Activated CD8-positive, alpha-beta memory T cell treated with anti-CD3 and anti-CD28 coated beads, Interleukin-2, amount 50 U/mL, for 1 hour (primary cell): ENCODE data around the gene UMODL1.

Experiments used
- DNase-seq: peaks from one replicate; pipeline ENCODE4 v3.0.0-alpha.2; 2020; ENCODE audit errors: extremely low read depth

The UMODL1 gene

GRCh38 chr21:42191064-42191463 is 119.9 kb downstream of the UMODL1 start:
- DNase-seq: no peak

DNA sequence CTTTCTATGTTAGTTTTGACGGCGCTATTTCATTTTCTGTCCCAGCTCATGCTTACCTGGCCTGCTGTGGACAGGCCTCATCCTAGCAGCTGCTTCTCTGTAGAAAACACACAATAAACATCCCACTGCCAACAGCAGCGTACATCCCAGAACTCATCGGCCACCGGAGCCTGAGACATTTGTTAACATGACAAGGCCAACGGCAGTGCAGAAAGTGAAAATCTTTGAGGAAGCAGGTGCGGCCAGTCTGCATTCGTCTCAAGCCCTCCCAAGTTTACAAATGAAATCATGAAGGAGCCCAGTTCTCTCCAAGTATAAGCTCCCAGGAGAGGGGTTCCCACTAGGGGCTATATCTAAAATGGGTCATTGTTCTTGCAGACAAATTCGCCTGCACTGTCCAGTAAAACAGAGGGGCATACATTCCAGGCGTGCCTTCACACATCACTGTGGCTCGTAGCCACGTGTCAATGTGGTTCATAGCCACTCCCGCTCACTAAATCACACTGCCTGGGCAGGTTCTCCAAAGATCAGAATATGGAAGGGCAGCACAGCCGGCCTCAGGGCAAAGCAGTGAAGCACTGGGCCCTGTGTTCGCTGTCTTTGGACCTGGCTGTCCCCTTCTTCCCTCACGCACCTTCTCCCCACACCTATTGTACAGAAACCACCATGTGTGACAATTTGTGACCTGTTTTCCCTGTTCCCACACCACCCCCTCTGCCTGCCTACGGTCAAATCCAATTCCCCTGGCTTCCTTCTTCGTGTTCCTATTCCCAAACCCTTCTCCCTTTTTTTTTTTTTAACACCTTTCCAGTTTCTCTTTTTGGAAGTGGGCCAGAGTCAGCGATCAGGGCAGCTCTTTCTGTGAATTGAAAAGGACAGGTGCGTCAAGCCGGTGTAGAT is 120.8 kb downstream of the UMODL1 start:
- DNase-seq: no peak
